NCI-H1436 (cell line): ENCODE measurements around the gene TTC9.
"Not testable (repeated sequence)": the region's sequence is repeated elsewhere in the genome, so short reads cannot be mapped to it uniquely, and the experiment has no call there.

Source experiments
- DNase-seq: peaks from one replicate; lab custom pipeline; 2025; lab: John Stamatoyannopoulos, UW

Gene TTC9

DNA sequence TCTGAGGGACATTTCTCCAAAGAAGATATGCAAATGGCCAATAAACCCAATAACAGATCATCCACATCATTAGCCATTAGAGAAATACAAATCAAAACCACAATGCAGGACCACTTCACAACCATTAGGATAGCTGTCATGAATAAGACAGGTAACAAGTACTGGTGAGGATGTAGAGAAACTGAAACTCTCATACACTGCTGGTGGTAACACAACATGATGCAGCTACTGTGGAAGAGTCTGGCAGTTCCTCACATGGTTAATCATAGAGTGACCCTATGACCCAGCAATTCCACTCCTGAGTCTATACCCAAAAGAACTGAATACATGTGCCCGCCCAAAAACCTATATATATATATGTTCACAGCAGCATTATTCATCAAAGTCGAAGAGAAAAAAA lies 39.0 kb downstream of the TTC9 start:
- DNase-seq, result no peak

DNA sequence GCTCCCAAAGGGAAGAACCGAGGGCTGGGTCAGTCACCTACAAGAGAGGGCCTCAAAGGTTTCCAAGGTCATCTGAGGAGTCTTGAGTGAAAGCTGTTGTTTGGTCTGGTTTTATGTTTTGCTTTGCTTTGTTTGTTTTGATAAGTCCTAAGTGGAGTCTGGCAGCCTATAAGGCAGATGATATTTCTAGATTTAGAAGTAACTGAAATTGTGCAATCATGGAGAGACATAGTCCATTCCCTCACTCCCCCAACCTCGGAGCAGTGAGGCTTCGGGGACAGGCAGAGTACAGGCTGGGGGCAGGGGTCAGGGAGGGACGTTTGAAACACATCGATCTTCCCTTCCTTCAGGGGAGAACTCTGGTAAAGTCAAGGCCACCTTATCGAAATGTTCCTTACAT lies 42.3 kb downstream of the TTC9 start:
- no peak for DNase-seq

DNA sequence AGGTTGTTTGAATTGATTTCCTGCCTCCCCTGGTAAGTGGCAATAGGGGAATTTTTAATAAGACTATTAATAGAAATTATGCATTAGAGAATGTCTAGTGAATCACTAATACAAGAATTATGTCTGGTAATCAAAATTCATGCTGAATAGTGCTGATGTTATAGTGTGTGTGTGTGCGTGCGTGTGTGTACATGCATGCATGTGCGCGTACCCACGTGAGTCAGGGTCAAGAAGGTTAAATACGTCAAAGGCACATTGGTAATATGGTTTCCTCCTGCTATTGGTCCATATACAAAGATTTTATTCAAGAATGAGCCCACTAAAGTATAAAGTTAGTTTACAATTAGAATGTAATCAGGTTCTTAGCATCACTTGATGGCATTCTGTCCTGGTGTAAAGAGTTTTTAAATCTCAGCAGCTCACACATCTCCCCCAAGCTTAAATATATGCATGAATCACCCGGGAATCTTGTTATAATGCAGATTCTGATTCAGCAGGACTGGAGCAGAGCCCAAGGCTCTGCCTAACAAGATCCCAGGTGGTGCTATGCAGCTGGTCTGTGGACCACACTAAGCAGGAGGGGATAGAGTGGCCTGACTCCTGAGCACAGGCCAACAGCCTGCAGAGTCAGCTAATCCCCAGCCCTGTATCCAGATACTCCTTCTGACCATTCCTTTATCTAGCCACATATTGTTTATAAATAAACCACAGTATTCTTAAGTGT lies 43.9 kb downstream of the TTC9 start:
- DNase-seq, result no peak

DNA sequence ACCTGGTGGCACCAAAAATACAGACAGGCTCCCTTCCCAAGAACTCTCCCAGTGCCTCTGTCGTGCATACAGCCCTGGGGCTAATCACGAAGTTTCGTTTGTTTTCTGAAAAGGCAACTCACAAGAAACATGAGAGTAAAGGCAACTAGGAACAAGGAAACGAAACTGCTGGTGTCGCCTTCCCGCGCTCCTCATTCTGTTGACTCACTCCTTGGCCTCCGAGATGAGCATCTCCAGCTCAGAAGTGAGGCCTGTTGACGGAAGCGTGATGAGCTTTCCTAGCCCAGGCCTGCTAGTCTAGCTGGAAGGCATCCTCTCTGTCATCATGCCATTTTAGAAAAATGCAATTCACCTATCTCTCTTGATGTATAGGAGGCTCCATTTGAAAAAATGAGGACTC lies 50.5 kb downstream of the TTC9 start:
- no peak for DNase-seq

DNA sequence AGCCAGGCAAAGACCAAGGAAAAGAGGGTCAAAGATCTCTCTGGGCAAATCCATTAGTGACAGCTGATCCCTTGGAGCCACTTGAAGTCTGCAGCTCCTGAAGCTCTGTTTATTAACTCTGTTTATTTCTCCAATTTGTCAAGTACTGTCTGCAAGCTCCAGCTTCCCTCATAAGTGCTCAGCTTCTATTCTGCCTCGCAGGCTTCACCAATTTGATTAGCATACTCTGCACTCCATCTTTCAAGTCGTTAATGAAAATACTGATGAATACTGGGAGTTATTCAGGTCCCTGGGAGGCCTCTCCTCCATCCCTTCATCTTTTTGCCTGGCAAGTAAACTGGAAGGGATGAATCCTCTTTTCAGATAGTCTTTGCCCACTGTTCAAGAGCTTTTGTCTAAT lies 54.3 kb downstream of the TTC9 start:
- DNase-seq, result no peak

DNA sequence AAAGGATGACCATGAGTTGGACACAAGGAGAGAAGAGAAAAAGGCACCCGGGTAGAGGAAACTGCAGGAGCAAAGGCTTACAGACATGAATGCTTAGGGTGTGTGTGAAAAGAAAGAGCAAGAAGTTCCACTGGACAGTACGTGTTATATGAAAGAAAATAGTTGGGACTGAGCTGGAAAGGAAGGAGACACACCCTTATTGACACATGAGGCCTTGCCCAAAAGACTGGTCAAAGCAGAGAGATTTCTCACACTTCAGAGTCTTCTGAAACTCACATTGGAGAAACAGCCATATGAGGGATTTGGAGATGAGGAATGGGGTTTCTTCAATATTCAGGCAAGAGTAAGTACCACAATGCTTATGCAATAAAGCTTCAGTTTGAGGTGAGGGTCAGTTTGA lies 56.0 kb downstream of the TTC9 start:
- DNase-seq, result no peak

DNA sequence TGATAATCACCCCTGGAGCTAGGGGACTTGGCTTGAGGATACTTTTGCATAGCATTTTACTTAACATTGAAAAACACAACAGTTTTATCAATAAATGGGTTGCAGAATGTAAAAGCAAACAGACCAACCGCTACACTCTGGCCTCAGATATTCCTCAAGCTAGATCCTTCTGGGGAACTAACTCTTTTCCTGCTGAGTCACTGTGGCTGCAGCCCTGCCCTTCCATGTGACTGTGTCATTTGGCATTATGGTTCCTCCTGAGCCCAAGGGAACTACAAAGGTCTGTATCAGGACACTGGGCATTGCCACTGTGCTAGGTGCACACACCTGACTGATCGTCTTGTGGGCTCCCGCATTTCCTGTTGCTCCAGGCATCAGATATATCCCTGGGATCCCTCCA lies 56.6 kb downstream of the TTC9 start:
- no peak for DNase-seq

DNA sequence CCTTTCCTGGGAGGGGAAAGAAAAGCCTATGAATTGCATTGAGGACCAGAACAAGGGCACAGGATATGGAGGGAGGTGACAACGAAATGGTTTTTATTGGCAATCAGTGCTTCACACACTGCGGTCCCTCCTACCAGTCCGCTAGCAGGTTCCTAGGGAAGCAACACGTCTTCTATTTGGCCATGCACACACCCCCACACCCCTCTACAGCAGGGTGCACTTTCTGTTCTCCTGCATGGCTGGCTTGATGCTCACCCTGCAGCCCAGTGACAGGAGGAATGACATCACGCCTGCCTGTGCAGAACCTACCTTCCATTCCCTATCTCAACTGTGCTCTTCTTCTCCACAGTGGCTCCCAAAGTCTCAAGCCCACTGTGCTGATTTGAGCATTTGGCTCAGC lies 57.9 kb downstream of the TTC9 start:
- no peak for DNase-seq

DNA sequence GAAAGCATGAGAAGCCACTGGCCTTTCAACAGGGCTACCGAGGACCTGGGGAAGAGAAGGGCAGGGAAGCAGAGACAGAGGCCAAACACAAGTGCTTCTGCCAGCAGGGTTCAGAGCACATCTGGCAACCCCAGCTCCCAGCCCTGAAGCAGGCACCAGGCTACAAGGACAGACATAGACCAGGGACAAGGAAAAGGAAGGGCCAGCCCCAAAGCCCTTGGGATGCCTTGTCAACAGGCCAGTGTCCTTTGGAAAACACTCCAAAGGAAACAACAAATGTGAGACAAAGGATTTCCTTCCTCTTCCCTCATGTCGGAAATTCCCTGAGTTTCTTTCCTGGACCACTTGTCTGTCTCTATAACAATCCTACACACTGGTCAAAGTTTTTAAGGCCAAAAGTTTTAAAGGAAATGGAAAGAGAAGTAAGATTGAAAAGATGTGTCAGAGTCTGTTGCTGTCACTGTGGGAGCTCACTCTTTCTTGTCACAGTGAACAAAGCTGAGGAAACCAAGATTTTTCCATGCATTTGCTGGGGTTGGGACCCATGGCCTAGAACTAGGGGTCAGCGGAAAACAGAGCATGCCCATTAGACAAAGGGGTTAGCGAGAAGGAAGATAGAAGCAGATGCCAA lies 59.4 kb downstream of the TTC9 start:
- no peak for DNase-seq

DNA sequence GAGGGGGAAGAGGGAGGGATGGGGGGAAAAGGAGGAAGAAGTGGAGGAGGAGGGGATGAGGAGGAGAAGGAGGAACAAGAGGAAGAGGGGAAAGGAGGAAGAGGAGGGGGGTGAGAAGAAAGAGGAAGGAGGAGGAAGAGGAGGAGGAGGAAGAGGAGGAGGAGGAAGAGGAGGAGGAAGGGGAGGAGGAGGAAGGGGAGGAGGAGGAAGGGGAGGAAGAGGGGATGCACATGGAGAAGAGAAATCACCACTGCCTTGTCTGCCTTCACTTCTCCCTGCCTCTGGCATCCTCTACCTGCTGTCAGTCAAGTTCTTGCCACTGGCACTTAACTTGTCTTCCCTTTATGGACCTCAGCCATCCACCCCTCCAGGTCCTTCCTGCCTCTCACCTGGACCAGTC lies 59.9 kb downstream of the TTC9 start:
- no peak for DNase-seq

DNA sequence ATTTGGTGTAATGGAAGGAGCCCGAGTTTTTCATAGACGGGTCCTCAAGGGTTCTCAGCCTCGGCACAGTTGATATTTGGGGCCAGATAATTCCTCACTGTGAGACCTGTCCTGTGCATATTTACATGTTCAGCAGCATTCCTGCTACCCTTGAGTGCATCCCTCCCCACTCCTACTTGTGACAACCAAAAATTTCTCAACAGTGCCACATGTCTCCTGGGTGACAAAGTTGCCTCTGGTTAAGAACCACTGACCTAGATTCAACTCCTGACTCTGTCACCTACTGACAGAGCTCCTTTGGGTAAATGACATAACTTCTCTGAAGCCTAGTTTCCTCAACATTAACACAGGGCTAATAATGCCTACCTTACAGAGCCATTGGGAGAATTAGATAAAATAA lies 60.4 kb downstream of the TTC9 start:
- DNase-seq, result no peak

DNA sequence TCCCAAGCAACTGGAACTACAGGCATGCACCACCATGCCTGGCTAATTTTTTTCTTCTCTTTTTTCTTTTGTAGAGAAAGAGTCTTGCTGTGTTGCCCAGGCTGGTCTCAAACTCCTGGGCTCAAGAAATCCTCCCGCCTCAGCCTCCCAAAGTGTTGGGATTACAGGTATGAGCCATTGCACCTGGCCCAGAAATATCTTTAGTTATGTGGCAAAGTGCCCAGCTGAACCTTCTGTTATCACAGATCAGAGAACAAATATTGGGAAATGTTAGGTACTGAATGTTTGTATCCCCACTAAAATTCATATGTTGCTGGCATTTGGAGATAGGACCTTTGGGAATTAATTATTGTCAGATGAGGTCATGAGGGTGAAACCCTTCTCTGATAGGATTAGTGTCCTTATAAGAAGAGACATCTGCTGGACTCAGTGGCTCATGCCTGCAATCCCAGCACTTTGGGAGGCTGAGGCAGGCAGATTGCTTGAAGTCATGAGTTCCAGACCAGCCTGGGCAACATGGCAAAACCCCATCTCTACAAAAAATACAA lies 62.0 kb downstream of the TTC9 start:
- DNase-seq, result not testable (repeated sequence)

DNA sequence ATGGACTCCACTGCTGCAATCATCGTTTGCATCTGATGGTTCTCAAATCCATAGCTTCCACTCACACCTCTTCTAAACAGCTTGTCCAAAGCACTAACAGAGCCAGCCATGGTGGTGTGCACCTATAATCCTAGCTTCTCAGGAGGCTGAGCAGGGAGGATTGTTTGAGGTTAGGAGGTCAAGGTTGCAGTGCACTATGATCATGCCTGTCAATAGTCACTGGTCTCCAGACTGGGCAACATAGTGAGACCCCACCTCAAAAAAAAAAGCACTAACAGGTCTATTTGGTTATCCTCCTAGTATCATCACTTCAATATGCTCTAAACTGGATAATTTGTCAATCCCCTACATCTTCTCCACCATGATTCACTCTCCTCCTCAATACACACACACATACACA lies 63.2 kb downstream of the TTC9 start:
- no peak for DNase-seq

DNA sequence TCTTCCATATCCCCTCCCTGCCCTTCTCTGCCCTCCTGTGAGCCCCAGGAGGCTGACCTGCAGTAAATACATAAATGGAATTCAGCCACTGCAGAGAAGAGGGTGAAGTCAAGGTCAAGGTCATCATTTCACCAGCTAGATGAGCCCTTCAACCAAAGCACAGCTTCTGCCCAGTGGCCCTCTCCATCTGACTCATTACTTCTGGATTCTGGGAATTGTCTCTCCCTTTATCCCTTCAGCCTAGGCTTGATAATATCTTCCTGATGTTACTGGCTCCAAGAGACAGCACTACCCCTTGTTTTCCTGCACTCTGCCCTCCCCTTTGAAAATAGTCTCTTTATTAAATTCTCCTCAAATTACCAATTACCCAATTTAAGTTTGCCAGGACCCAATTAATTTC lies 64.5 kb downstream of the TTC9 start:
- DNase-seq, result no peak

DNA sequence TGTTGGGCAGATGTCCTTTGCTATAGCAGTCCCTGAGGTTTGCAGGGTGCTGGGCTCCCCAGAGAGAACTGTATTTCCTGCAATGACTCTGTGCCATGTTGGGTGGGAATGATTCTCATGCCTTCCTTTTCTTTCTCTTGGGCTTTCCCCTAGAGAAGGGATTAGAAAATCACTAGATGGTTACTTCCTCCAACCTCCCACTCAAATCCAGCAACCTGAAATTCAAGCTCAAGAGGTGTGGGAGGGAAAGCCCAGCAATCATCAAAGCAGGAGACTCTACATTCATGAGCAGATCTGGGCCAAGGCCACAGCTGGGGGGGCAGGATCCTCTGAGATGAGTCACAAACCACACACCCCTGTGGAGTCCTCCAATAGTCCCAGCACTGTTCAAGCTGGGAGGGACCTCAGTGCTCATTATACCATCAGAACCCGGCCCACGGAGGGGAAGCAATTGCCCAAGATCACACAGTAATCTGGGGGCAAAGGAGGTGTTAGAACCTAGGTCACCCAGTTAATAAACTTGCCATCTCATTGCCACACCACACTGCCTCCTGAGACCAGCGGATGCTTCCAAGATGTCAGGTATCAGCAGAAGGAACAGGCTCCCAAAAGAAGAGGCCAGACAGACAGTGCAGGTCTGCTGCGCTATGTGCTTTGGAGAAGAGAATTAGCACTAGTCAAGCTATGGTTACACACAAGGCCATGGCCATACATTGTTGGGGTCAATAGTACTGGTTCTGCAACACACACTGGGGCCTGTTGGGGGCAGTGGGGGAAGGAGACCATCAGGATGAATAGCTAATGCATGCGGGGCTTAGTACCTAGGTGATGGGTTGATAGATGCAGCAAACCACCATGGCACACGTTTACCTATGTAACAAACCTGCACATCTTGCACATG lies 65.7 kb downstream of the TTC9 start:
- no peak for DNase-seq

DNA sequence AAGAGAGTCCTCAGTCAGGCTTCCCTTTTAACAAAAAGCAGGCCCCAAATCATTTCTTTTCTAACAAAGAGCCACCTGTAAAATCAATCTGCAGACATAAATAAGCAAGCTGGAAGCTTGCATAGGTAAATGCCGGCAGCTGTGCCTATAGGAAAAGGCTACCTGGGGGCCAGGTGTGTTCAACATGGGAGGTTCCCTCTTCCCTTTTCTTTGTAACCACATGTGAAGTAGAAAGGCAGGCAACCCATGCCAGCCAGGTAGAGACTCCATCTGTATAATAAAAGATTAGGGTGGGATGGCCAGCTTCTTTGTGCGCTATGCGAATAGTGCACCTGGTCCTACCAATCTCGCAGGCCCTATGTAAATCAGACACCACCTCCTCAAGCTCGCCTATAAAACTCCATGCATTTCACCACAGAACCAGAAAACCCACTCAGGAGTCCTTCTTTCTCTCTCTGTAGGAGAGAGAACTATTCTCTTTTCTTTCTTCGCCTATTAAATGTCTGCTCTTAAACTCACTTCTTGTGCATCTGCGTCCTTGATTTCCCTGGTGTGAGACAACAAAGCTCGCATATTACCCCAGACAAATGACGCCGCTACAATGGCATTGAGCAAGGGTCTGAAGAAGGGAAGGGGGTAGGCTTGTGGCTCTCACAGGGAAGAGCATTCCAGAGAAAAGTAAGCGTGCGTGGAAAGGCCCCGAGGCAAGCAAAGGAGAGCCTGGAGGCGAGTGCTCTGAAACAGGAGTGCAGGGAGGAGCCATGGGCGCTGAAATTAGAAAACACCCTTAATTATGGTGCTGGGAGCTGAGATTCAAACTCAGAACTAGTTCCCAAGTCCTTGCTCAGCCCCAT lies 67.2 kb downstream of the TTC9 start:
- DNase-seq, result peak; percentile 17

DNA sequence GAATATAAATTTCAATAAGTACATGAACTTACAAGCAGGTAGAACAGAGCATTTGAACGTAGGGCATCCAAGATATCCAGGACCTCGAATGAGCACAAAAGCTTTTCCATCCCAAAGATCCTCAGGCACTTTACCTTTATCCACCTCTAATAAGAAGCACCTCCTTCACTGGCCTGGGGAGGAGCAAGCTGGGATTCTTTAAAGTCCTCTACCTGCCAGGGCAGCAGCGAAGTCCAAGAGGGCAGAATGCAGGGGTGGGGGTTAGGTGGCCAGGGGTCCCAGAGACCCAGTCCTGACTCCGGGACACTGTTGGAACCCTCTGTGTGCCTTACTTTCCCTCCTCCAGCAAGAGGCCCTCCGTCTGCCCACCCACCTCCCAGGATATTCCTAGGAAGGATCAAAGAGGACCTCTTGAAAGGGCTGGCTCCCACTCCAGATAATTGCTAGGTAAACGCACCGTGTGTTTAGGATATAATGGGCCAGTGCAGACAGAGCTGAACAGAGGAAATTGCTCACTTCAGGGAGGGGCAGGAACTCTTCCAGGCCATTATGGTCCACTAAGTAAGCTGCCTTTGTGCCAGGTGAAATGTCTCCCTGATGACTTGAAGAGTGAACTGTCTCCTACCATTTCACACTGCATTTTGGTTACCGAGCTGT lies 68.1 kb downstream of the TTC9 start:
- peak; percentile 83 for DNase-seq

DNA sequence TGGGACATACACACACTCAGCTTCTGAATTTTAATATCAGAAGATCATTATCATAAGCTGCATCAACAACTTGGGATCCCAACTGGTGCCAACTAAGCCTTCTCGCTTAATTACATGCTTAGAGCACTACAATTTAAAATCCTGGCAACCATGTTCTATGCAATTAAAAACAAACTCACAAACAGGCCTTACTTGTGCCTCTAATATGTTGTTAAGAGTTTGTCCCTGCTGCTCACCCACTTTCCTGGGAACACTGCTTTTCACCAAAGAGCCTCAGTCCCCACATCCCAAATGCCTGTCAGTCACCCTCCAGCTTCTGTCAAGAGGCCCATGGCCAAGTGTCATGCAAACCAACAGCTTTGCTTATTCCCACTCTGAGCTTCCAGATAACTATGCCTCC lies 69.7 kb downstream of the TTC9 start:
- DNase-seq, result peak; percentile 11

DNA sequence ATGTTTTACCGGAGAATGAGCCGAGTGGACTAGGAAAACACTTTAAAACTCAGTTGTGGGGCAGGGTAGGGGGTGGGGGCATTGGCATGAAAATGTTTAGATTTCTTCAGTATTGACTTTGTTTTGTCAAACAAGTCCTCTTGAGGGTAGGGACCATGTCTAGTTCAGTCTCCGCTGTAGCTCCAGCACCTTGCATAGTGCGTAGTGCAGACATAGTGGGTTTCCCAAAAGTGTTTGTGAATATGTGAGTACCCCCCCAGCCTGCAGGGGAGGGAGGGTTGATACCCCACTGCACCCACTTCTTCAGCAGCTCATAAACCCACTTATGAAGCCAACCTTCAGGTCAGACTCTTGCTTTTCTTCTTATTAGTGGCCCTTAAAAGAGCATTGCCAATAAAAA lies 71.4 kb downstream of the TTC9 start:
- DNase-seq, result no peak

DNA sequence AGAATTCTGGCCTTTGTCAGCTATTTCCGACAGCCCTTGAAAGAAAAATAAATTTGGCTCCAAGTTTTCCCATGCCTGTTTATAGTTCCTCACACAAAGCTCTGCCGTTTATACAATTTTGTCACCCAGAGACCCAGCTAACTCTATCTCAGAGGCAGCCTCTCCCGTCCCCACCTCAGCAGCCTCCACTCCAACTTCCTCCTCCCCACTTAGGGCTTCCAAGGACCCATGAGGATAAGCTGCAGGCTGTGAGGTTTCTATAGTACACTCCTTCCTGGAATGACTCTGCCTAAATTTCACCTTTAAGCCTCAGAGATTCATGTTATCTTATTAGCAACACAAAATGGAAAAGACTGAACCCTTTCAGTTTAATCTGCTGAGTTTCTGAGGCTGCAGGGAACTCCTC lies 71.8 kb downstream of the TTC9 start:
- no peak for DNase-seq

DNA sequence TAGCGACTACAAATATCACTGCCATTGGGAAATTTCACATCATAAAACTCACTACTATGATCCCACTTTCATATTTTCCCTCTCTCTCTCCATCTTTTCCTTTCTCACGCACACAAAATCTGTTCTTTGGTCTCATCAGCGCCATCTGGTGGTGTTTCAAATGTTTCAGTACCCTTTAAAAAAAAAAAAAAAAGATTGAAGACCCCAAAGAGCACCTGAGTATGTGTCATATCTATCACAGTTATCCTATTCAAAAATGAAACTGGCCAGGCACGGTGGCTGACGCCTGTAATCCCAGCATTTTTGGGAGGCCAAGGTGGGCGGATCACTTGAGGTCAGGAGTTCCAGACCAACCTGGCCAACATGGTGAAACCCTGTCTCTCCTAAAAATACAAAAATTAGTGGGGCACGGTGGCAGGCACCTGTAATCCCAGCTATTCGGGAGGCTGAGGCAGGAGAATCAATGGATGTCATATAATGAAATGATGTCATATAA lies 72.4 kb downstream of the TTC9 start:
- DNase-seq, result peak; percentile 68
